Ascending aorta (tissue), 2 donors: ENCODE measurements around the gene PIN1. TPM values are rescaled to one million over a fixed set of nuclear protein-coding genes. Genes with fewer than 3 reads are reported as not detected.

Experiments
- DNase-seq, 2 donors: peaks; one replicate each; pipeline ENCODE4 v3.0.0-alpha.2; 2019; ENCODE audit warnings: low spot score in 2 of 2
- H3K27ac ChIP-seq, 2 donors: fragments of 200-600 bp; sonication (generic); one replicate each; pipeline ENCODE4 v1.5.1; 2016 to 2017; ENCODE audit warnings: mild to moderate bottlenecking in 1 of 2
- H3K27me3 ChIP-seq: fragments of 200-600 bp; sonication (generic); one replicate; pipeline ENCODE4 v1.5.1; 2017
- H3K36me3 ChIP-seq, 2 donors: fragments of 200-600 bp; sonication (generic); one replicate each; pipeline ENCODE4 v1.5.1; 2016
- H3K4me1 ChIP-seq, 2 donors: fragments of 200-600 bp; sonication (generic); one replicate each; pipeline ENCODE4 v1.5.1; 2016 to 2017; ENCODE audit warnings: mild to moderate bottlenecking in 1 of 2
- H3K4me3 ChIP-seq, 2 donors: fragments of 200-600 bp; sonication (generic); one replicate each; pipeline ENCODE4 v1.5.1; 2016 to 2017; ENCODE audit warnings: mild to moderate bottlenecking in 1 of 2
- H3K9me3 ChIP-seq, 2 donors: fragments of 200-600 bp; sonication (generic); one replicate each; pipeline ENCODE4 v1.5.1; 2016
- CTCF ChIP-seq, 3 experiments: fragments of 200-600 bp in 2 of 3; fragments of 450-650 bp in 1 of 3; sonication (generic) in 2 of 3; IDR thresholded peaks; one replicate each; pipeline ENCODE4 v1.5.1; 2016 to 2019; ENCODE audit warnings: antibody characterized with exemption in 3 of 3, mild to moderate bottlenecking in 1 of 3, moderate library complexity in 1 of 3
- intact Hi-C: fragments of 100-400 bp; cut with DNase I; formaldehyde crosslinking; loops from one replicate; pipeline ENCODE4 v1.15.1; 2023
- total RNA-seq: library from RNA; depleted of rRNA; stranded (reverse); fragments of >200 nt; gene quantifications from one replicate; pipeline ENCODE4 v1.1.0, GENCODE V29; 2016

The PIN1 gene
- total RNA-seq, 1 donor from 2014 or later = 50.7 TPM

- DNase-seq = no peak
- H3K36me3 ChIP-seq = peaks cover 52 to 71% of the 10 kb centered on the region in 2 donors
- no peaks in the 10 kb centered on the region for H3K9me3 ChIP-seq
- no peaks in the 10 kb centered on the region for H3K27me3 ChIP-seq
- intact Hi-C loops = no loop called here
- H3K4me1 ChIP-seq = no peaks in the 10 kb centered on the region
- no peak for TF ChIP-seq CTCF (IDR thresholded peaks at IDR 0.05)
- no peak overlapping the region for H3K4me3 ChIP-seq
- no peak overlapping the region for H3K27ac ChIP-seq
Observed at GRCh38 chr19:9808855-9809824, 26.0 kb upstream of the PIN1 start.

- intact Hi-C loops = no loop called here
- no peaks in the 10 kb centered on the region for H3K4me1 ChIP-seq
- no peaks in the 10 kb centered on the region for H3K9me3 ChIP-seq
- H3K27ac ChIP-seq = no peak overlapping the region
- no peak for TF ChIP-seq CTCF (IDR thresholded peaks at IDR 0.05)
- no peak for DNase-seq
- H3K27me3 ChIP-seq = no peaks in the 10 kb centered on the region
- H3K36me3 ChIP-seq = peaks cover 58 to 70% of the 10 kb centered on the region in 2 donors
- no peak overlapping the region for H3K4me3 ChIP-seq
Observed at GRCh38 chr19:9811139-9811538, 24.0 kb upstream of the PIN1 start.

GRCh38 chr19:9818175-9818733 lies 16.9 kb upstream of the PIN1 start:
- Histone ChIP-seq H3K9me3 (no peaks in the 10 kb centered on the region), H3K4me1 (peaks cover 7 to 16% of the 10 kb centered on the region in 2 donors), H3K27me3 (no peaks in the 10 kb centered on the region), H3K27ac (peak overlapping the region; percentile 89 to 95), H3K4me3 (peak overlapping the region; percentile 69 to 86), H3K36me3 (peaks cover 11 to 12% of the 10 kb centered on the region in 2 donors)
- intact Hi-C loops = no loop called here
- no peak for TF ChIP-seq CTCF (IDR thresholded peaks at IDR 0.05)
- no peak for DNase-seq

GRCh38 chr19:9818734-9819595 lies 16.2 kb upstream of the PIN1 start, which contains the start of gene FBXL12:
FBXL12 (minus strand) TSS chr19:9819079; CDS start chr19:9818813, 266 bp downstream.
- intact Hi-C loops = loop anchor here (1.0 kb wide), 5 partner anchors 8 to 34 kb away; partner anchors contain the start of genes PIN1 and UBL5

More at GRCh38 chr19:9818734-9819595, 16.2 kb upstream of the PIN1 start, which contains the start of gene FBXL12:
- Histone ChIP-seq H3K4me3 (peak within 1 kb of the TSS; percentile 69 to 86), H3K36me3 (peaks cover 4 to 7% of the 10 kb centered on the region in 2 donors), H3K9me3 (no peaks in the 10 kb centered on the region), H3K27ac (peak within 1 kb of the TSS; percentile 89 to 95), H3K4me1 (peaks cover 7 to 16% of the 10 kb centered on the region in 2 donors), H3K27me3 (no peaks in the 10 kb centered on the region)
- TF ChIP-seq CTCF (IDR thresholded peaks at IDR 0.05) = no peak
- peak; percentile 100 for DNase-seq
